HG03460 (cell line): Measurements from ENCODE around the gene NAALADL2.

ENCODE experiments used
- ATAC-seq: cut with Tn5 transposase; IDR thresholded peaks from one replicate; pipeline ENCODE4 v1.9.1; 2021; ENCODE audit not compliant: unreplicated experiment

Gene NAALADL2

GRCh38 chr3:174859114-174859735 lies at the start of gene NAALADL2:
Gene NAALADL2, plus strand, starts transcription at chr3:174859334.
- ATAC-seq, result no peak

- no peak for ATAC-seq
These were observed 48.9 kb upstream of the NAALADL2 start for GRCh38 chr3:174810254-174810653.

- ATAC-seq, result no peak
These were observed 46.8 kb upstream of the NAALADL2 start for GRCh38 chr3:174812172-174812862.

DNA sequence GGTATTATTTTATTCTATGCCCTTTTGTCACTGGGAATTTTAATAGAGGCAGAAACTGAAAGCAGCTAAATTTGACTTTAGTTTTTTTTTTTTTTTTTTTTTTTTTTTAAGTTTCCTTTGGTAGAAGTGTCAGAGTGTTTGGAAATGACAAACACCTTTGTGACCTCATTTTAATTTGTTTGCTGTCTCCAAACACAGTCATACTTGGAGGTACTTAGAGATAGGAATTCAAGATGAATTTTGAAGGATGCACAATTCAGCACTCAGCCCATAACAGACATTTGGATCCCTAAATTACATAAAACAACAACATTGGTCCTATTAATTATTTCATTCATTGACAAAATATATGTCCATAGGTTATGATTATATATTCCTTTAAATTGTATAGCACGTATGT lies 43.4 kb upstream of the NAALADL2 start:
- ATAC-seq, result no peak

- ATAC-seq, result no peak
These were observed 38.2 kb upstream of the NAALADL2 start for GRCh38 chr3:174820885-174821284.

GRCh38 chr3:174821477-174821876 lies 37.7 kb upstream of the NAALADL2 start:
- ATAC-seq, result no peak

- no peak for ATAC-seq
These were observed 36.8 kb upstream of the NAALADL2 start for GRCh38 chr3:174822320-174822719.

- ATAC-seq, result no peak
These were observed 33.1 kb upstream of the NAALADL2 start for GRCh38 chr3:174826069-174826468.

DNA sequence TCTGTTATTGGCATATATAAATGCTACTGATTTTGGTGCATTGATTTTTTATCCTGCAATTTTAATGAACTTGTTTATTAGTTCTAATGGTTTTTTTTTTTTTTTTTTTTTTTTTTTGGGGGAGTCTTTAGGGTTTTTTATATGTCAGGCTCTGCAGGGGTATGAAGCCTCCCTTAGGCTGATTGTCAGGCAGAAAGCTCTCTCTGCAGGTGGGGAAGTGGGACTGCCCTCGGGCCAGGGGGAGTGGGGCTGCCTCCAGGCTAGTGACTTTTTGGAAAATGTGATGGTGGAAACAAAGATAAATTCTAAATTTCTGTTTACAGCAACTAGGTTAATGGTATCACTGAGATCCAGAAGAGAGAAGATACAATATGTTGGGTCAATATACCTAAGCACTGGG lies 14.4 kb upstream of the NAALADL2 start:
- no peak for ATAC-seq

- no peak for ATAC-seq
These were observed 13.1 kb upstream of the NAALADL2 start for GRCh38 chr3:174846055-174846454.

GRCh38 chr3:174854987-174855386 lies 4.1 kb upstream of the NAALADL2 start:
- ATAC-seq, result no peak

DNA sequence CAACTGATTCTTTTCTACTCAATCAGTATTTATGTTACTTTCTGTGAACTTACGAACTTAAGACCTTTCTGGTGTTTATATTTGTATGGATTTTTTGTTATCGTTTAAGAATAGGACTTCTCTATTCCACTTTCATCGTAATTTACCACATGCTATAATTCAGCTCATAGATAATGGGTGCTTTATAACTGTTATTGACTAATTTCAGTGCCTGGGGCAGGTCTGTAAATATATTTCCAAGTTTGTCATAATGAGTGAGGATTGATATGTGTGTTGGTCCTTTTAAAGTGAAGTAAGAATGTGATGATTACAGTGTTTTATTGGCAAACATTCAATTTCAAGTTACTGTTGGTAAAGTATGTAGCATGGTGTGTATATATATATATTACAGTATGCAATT lies 1.8 kb upstream of the NAALADL2 start:
- no peak for ATAC-seq

DNA sequence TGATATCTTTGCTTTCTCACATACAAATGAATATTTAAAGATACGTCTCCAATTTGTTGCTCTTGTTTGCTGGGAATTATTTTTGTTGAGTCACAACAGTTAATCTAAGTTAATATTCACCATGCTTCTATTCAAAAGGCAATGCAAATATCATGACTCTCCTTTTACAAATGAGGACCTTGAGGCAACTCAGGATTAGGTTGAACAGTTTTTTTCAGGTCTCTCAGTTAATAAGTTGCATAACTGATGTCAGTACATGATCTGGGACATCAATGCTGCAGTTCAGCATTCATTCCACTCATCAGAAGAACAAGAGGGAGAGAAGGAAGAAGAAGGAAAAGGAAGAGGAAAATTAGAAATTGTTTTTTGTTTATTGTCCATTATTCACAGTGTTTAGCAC lies 781 bp upstream of the NAALADL2 start:
- no peak for ATAC-seq

GRCh38 chr3:174859756-174860155 lies 622 bp downstream of the NAALADL2 start:
- ATAC-seq, result no peak

GRCh38 chr3:174862101-174862500 lies 3.0 kb downstream of the NAALADL2 start:
- no peak for ATAC-seq

GRCh38 chr3:174862666-174863065 lies 3.5 kb downstream of the NAALADL2 start:
- ATAC-seq, result no peak

GRCh38 chr3:174863488-174863887 lies 4.4 kb downstream of the NAALADL2 start:
- no peak for ATAC-seq

DNA sequence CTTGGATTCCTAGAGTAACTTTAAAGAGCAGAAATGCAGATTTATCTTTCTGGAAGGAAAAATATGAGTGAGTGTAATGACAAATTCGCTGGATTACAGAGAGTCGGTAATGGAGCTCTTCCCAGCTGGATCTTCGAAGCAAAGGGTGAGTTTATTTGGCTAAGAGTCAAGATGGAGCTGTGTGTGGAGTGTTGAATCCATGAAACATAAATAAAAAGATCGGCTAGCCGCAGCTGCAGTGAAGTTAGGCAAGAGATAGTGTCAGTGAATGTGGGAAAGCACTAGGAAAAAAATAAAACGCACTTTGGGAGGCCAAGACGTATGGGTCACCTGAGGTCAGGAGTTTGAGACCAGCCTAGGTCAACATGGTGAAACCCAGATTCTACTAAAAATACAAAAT lies 10.3 kb downstream of the NAALADL2 start:
- ATAC-seq, result no peak

- no peak for ATAC-seq
These were observed 14.9 kb downstream of the NAALADL2 start for GRCh38 chr3:174873832-174874657.

GRCh38 chr3:174882789-174883188 lies 23.7 kb downstream of the NAALADL2 start:
- no peak for ATAC-seq

DNA sequence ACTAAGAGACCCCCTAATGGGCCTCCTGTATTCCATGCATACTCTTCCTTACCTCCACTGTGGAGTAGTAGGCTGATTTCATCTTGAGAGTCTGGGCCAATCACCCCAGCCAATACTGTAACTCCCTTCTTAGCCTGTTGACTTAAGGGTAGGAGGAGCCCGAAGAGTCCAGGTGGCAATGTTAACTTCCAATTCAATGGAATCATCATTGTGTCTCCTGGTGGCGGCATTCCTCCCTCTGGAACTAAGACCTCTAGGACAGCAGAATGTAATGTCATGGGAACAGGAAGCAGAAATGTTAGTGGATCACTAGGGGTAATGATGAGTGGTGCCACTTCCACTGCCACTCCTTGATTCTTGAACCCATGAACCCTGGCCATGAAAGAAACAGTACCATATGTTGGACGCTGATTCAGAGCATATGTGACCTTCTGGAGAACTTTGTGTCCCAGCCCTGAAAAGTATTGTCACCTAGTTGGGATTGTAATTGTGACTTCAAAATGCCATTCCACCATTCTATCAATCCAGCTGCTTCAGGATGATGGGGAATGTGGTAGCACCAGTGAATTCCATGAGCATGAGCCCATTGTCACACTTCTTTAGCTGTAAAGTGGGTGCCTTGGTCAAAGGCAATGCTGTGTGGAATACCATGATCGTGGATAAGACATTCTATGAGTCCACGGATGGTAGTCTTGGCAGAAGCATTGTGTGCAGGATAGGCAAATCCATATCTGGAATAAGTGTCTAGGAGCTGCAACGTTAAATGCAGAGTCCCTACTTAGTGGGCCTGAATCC lies 24.9 kb downstream of the NAALADL2 start:
- ATAC-seq, result no peak
